Mesenchymal stem cell (in vitro differentiated cells and primary cell): ENCODE data around the gene ZNF616.
A peak's percentile ranks its signal among the peaks of the same experiment; 100 is the strongest.

Experiments
- DNase-seq: peaks from one replicate; pipeline ENCODE4 v3.0.0-alpha.2; 2013
- H2AFZ ChIP-seq: one replicate; pipeline ENCODE4 v1.6.1; 2013; ENCODE audit warnings: low read depth, mild to moderate bottlenecking, control low read depth, inconsistent platforms, low read length, moderate library complexity
- H2AK5ac ChIP-seq: 2 replicates; pipeline ENCODE4 v1.6.1; 2013; ENCODE audit warnings: low read length, moderate library complexity, mild to moderate bottlenecking, inconsistent platforms; ENCODE audit not compliant: severe bottlenecking
- H2BK120ac ChIP-seq: one replicate; pipeline ENCODE4 v1.6.1; 2013; ENCODE audit warnings: low read depth, mild to moderate bottlenecking, inconsistent platforms, low read length, moderate library complexity
- H2BK12ac ChIP-seq, 2 experiments: one replicate each; pipeline ENCODE4 v1.6.1; 2013; ENCODE audit warnings: inconsistent platforms in 2 of 2, low read length in 2 of 2, mild to moderate bottlenecking in 2 of 2, moderate library complexity in 2 of 2, control low read depth in 1 of 2
- H2BK15ac ChIP-seq: one replicate; pipeline ENCODE4 v1.6.1; 2013; ENCODE audit warnings: mild to moderate bottlenecking, low read depth, inconsistent platforms; ENCODE audit not compliant: poor library complexity, severe bottlenecking
- H2BK5ac ChIP-seq: 2 replicates; pipeline ENCODE4 v1.6.1; 2013; ENCODE audit warnings: low read depth, mild to moderate bottlenecking, low read length, control low read depth, inconsistent platforms; ENCODE audit not compliant: poor library complexity, severe bottlenecking
- H3K14ac ChIP-seq, 2 experiments: one replicate each; pipeline ENCODE4 v1.6.1; 2013; ENCODE audit warnings: inconsistent platforms in 2 of 2, low read length in 2 of 2, control low read depth in 1 of 2, mild to moderate bottlenecking in 1 of 2, moderate library complexity in 1 of 2
- H3K18ac ChIP-seq, 2 experiments: one replicate each; pipeline ENCODE4 v1.6.1; 2013; ENCODE audit warnings: inconsistent platforms in 2 of 2, low read length in 2 of 2, control low read depth in 1 of 2, low read depth in 1 of 2, mild to moderate bottlenecking in 1 of 2
- H3K23ac ChIP-seq, 2 experiments: one replicate each; pipeline ENCODE4 v1.6.1; 2013; ENCODE audit warnings: inconsistent platforms in 2 of 2, low read length in 2 of 2, mild to moderate bottlenecking in 2 of 2, moderate library complexity in 2 of 2, control low read depth in 1 of 2
- H3K27ac ChIP-seq: 2 replicates; pipeline ENCODE4 v1.5.1; 2013; ENCODE audit warnings: mild to moderate bottlenecking, moderate library complexity, low read length, control low read depth, inconsistent platforms; ENCODE audit not compliant: poor library complexity, severe bottlenecking
- H3K27me3 ChIP-seq, 2 experiments: 2 replicates each; pipeline versions ENCODE4 v1.6.1 to v1.7.0; 2013; ENCODE audit warnings: low read length in 2 of 2, mild to moderate bottlenecking in 2 of 2, moderate library complexity in 2 of 2, control low read depth in 1 of 2, inconsistent platforms in 1 of 2; ENCODE audit not compliant: control insufficient read depth in 1 of 2, insufficient read depth in 1 of 2
- H3K36me3 ChIP-seq, 2 experiments: 2 replicates each; pipeline versions ENCODE4 v1.6.1 to v1.7.0; 2013; ENCODE audit warnings: low read length in 2 of 2, control low read depth in 1 of 2, inconsistent platforms in 1 of 2, low read depth in 1 of 2, mild to moderate bottlenecking in 1 of 2; ENCODE audit not compliant: insufficient read depth in 2 of 2, control insufficient read depth in 1 of 2
- H3K4ac ChIP-seq, 2 experiments: one replicate each; pipeline ENCODE4 v1.6.1; 2013; ENCODE audit warnings: inconsistent platforms in 2 of 2, low read length in 2 of 2, mild to moderate bottlenecking in 2 of 2, moderate library complexity in 2 of 2, control low read depth in 1 of 2, low read depth in 1 of 2
- H3K4me1 ChIP-seq: 2 replicates; pipeline ENCODE4 v1.6.1; 2013; ENCODE audit warnings: low read depth, low read length, control low read depth; ENCODE audit not compliant: control insufficient read depth, insufficient read depth
- H3K4me2 ChIP-seq: 2 replicates; pipeline ENCODE4 v1.6.1; 2013; ENCODE audit warnings: low read length, mild to moderate bottlenecking, inconsistent platforms; ENCODE audit not compliant: poor library complexity, severe bottlenecking
- H3K4me3 ChIP-seq, 2 experiments: 2 replicates each; pipeline versions ENCODE4 v1.5.1 to v1.7.0; 2013; ENCODE audit warnings: low read length in 2 of 2, mild to moderate bottlenecking in 2 of 2, control low read depth in 1 of 2, low read depth in 1 of 2; ENCODE audit not compliant: insufficient read depth in 1 of 2
- H3K79me1 ChIP-seq: replicated peaks from 2 replicates; pipeline ENCODE4 v1.6.1; 2013; ENCODE audit warnings: mild to moderate bottlenecking, control low read depth, low read length, inconsistent platforms; ENCODE audit not compliant: poor library complexity, severe bottlenecking
- H3K9ac ChIP-seq: 2 replicates; pipeline ENCODE4 v1.7.0; 2013; ENCODE audit warnings: mild to moderate bottlenecking, low read length, moderate library complexity
- H3K9me3 ChIP-seq: 2 replicates; pipeline ENCODE4 v1.7.0; 2013; ENCODE audit warnings: mild to moderate bottlenecking, low read length; ENCODE audit not compliant: control insufficient read depth
- H4K8ac ChIP-seq: one replicate; pipeline ENCODE4 v1.6.1; 2013; ENCODE audit warnings: inconsistent platforms, mild to moderate bottlenecking, low read length, moderate library complexity
- H4K91ac ChIP-seq: one replicate; pipeline ENCODE4 v1.6.1; 2013; ENCODE audit warnings: mild to moderate bottlenecking, low read length, inconsistent platforms
- WGBS: methylation state at CpG from one replicate; pipeline ENCODE4 v1.1.7; 2013; ENCODE audit warnings: mixed read lengths; 5-methylcytosine and 5-hydroxymethylcytosine counted together

ZNF616 gene

DNA sequence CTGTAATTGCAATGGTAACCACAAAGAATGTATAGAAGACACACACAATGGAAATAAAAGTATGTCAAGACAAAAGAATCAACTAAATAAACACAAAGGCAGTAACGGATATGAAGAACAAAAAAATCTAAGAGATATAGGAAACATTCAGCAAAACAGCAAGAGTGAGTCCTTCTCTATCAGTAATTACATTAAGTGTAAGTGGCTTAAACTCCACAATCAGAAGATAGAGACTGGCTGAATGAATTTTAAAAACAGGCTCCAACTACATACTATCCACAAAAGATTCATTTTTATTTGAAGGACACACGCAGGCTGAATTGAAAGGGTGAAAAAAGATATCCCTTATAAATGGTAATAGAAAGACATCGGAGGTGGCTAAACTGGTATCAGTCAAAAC, 19.5 kb downstream of the ZNF616 start:
- no peak for DNase-seq
- Histone ChIP-seq H3K79me1 (peaks cover 11% of the 10 kb centered on the region), H3K9me3 (peaks cover 98% of the 10 kb centered on the region), H3K36me3 (peaks cover 34 to 99% of the 10 kb centered on the region in 2 experiments), H3K27me3 (no peaks in the 10 kb centered on the region), H2BK5ac (no peak overlapping the region), H2BK12ac (no peak overlapping the region), H3K4me1 (no peaks in the 10 kb centered on the region), H3K9ac (no peak overlapping the region), H3K4me3 (peak overlapping the region in 1 of 2 experiments; percentile 52), H2AFZ (no peak overlapping the region), H2BK15ac (no peak overlapping the region), H3K4me2 (no peak overlapping the region), H2AK5ac (no peak overlapping the region), H4K8ac (no peak overlapping the region), H2BK120ac (no peak overlapping the region), H3K14ac (no peak overlapping the region), H3K23ac (no peak overlapping the region), H3K18ac (no peak overlapping the region), H3K27ac (no peak overlapping the region), H3K4ac (no peak overlapping the region), H4K91ac (no peak overlapping the region)
- 80% methylated on average over 1 of the region's 3 CpGs for WGBS

GRCh38 chr19:52115526-52116053, 24.1 kb downstream of the ZNF616 start:
- Histone ChIP-seq H3K14ac (no peak overlapping the region), H3K27ac (no peak overlapping the region), H3K23ac (no peak overlapping the region), H3K18ac (no peak overlapping the region), H3K4me1 (no peaks in the 10 kb centered on the region), H3K9me3 (peaks cover 100% of the 10 kb centered on the region), H2BK15ac (no peak overlapping the region), H3K4ac (no peak overlapping the region), H4K8ac (no peak overlapping the region), H3K36me3 (peaks cover 20 to 64% of the 10 kb centered on the region in 2 experiments), H2BK5ac (no peak overlapping the region), H3K27me3 (no peaks in the 10 kb centered on the region), H2BK120ac (no peak overlapping the region), H4K91ac (no peak overlapping the region), H3K79me1 (peaks cover 7% of the 10 kb centered on the region), H2AFZ (no peak overlapping the region), H2BK12ac (no peak overlapping the region), H3K4me2 (no peak overlapping the region), H3K4me3 (peak overlapping the region in 1 of 2 experiments; percentile 69), H2AK5ac (no peak overlapping the region), H3K9ac (no peak overlapping the region)
- 98% methylated on average over 12 of the region's 12 CpGs for WGBS
- DNase-seq = no peak

DNA sequence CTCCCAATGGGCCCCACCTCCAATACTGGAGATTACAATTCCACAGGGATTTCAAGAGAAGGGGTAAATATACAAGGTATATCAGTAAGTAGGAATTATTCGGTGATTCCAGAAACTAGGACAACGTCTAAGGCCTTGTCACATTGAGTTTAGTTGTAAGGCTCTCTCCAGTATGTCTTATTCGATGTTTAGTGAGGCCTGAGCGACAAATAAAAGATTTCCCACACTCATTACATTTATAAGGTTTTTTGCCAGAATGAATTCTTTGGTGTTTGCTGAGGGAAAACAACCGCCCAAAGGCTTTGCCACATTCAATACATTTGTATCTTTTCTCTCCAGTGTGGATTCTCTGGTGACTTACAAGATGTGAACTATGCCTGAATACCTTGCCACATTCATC, 25.0 kb downstream of the ZNF616 start:
- Histone ChIP-seq H3K4me1 (no peaks in the 10 kb centered on the region), H2BK15ac (no peak overlapping the region), H3K27ac (no peak overlapping the region), H3K18ac (no peak overlapping the region), H3K79me1 (peaks cover 7% of the 10 kb centered on the region), H2AFZ (no peak overlapping the region), H3K27me3 (no peaks in the 10 kb centered on the region), H3K9me3 (peaks cover 100% of the 10 kb centered on the region), H3K14ac (no peak overlapping the region), H4K91ac (no peak overlapping the region), H2BK5ac (no peak overlapping the region), H3K4me2 (no peak overlapping the region), H3K4ac (no peak overlapping the region), H2BK12ac (no peak overlapping the region), H2AK5ac (no peak overlapping the region), H3K36me3 (peaks cover 20 to 55% of the 10 kb centered on the region in 2 experiments), H2BK120ac (no peak overlapping the region), H3K4me3 (peak overlapping the region in 1 of 2 experiments; percentile 69), H3K9ac (no peak overlapping the region), H3K23ac (no peak overlapping the region), H4K8ac (no peak overlapping the region)
- 98% methylated on average over 4 of the region's 5 CpGs for WGBS
- no peak for DNase-seq

- no peak overlapping the region for H3K14ac ChIP-seq
- H3K4me1 ChIP-seq = no peaks in the 10 kb centered on the region
- H3K36me3 ChIP-seq = peaks cover 8 to 35% of the 10 kb centered on the region in 2 experiments
- H3K27me3 ChIP-seq = no peaks in the 10 kb centered on the region
- no peak overlapping the region for H2BK12ac ChIP-seq
- no peak overlapping the region for H4K91ac ChIP-seq
- no peak overlapping the region for H3K4ac ChIP-seq
- no peak overlapping the region for H2AFZ ChIP-seq
- H3K4me2 ChIP-seq = no peak overlapping the region
- no peak for DNase-seq
- no peak overlapping the region for H4K8ac ChIP-seq
- no peak overlapping the region for H2BK5ac ChIP-seq
- 72% methylated on average over 3 of the region's 3 CpGs for WGBS
- no peak overlapping the region for H3K9ac ChIP-seq
- H3K18ac ChIP-seq = no peak overlapping the region
- no peak overlapping the region for H2BK15ac ChIP-seq
- no peak overlapping the region for H3K23ac ChIP-seq
- peaks cover 100% of the 10 kb centered on the region for H3K9me3 ChIP-seq
- no peak overlapping the region for H3K27ac ChIP-seq
- no peak overlapping the region for H2BK120ac ChIP-seq
- peak overlapping the region in 1 of 2 experiments; percentile 69 for H3K4me3 ChIP-seq
- H3K79me1 ChIP-seq = no peaks in the 10 kb centered on the region
- H2AK5ac ChIP-seq = no peak overlapping the region
Measured at GRCh38 chr19:52112624-52113023, 27.1 kb downstream of the ZNF616 start.
